GM18507 (cell line): ENCODE results near the gene SOS1.
"Not testable (repeated sequence)": the region's sequence is repeated elsewhere in the genome, so short reads cannot be mapped to it uniquely, and the experiment has no call there.

Source experiments
- DNase-seq: peaks from one replicate; pipeline ENCODE4 v3.0.0; 2011; ENCODE audit warnings: low read depth; ENCODE audit not compliant: insufficient read length; ENCODE audit errors: extremely low spot score
- FAIRE-seq: peaks from 2 replicates; lab custom pipeline; 2011; peaks lifted over from hg19 to GRCh38; lab: Jason Lieb, UNC

Gene SOS1

GRCh38 chr2:39120771-39121522 lies at the start of gene SOS1:
Gene SOS1, minus strand, starts transcription at chr2:39121051. Its CDS starts 629 bp downstream, at chr2:39120422.
- DNase-seq (peak; percentile 73), FAIRE-seq (peak; percentile 73)

- DNase-seq (no peak), FAIRE-seq (no peak)
These were observed 43.2 kb upstream of the SOS1 start for GRCh38 chr2:39164089-39164488.

- FAIRE-seq = no peak
- no peak for DNase-seq
These were observed 40.1 kb upstream of the SOS1 start for GRCh38 chr2:39160982-39161381.

GRCh38 chr2:39159283-39159682 lies 38.4 kb upstream of the SOS1 start:
- FAIRE-seq (no peak), DNase-seq (no peak)

- DNase-seq (no peak), FAIRE-seq (no peak)
These were observed 37.5 kb upstream of the SOS1 start for GRCh38 chr2:39158351-39158750.

- DNase-seq (no peak), FAIRE-seq (no peak)
These were observed 36.0 kb upstream of the SOS1 start for GRCh38 chr2:39156846-39157245.

- FAIRE-seq = no peak
- no peak for DNase-seq
These were observed 35.3 kb upstream of the SOS1 start for GRCh38 chr2:39156107-39156506.

- FAIRE-seq, DNase-seq: not testable (repeated sequence)
These were observed 34.7 kb upstream of the SOS1 start for GRCh38 chr2:39155573-39155972.

GRCh38 chr2:39154944-39155343 lies 34.1 kb upstream of the SOS1 start:
- FAIRE-seq = no peak
- DNase-seq = no peak

GRCh38 chr2:39153312-39153711 lies 32.5 kb upstream of the SOS1 start:
- FAIRE-seq (no peak), DNase-seq (no peak)

GRCh38 chr2:39152504-39152903 lies 31.7 kb upstream of the SOS1 start:
- no peak for FAIRE-seq
- DNase-seq = no peak

- FAIRE-seq (no peak), DNase-seq (no peak)
These were observed 30.1 kb upstream of the SOS1 start for GRCh38 chr2:39150890-39151497.

GRCh38 chr2:39150102-39150562 lies 29.3 kb upstream of the SOS1 start:
- no peak for DNase-seq
- no peak for FAIRE-seq

- FAIRE-seq = no peak
These were observed 25.8 kb upstream of the SOS1 start for GRCh38 chr2:39146630-39147029.

GRCh38 chr2:39145906-39146421 lies 25.1 kb upstream of the SOS1 start:
- DNase-seq (no peak), FAIRE-seq (no peak)

More at GRCh38 chr2:39146630-39147029, 25.8 kb upstream of the SOS1 start:
- no peak for DNase-seq

- FAIRE-seq = peak; percentile 33
- DNase-seq = no peak
These were observed 23.6 kb upstream of the SOS1 start for GRCh38 chr2:39144416-39144815.

- FAIRE-seq (no peak), DNase-seq (no peak)
These were observed 22.2 kb upstream of the SOS1 start for GRCh38 chr2:39142904-39143605.

- FAIRE-seq = peak; percentile 26
- DNase-seq = no peak
These were observed 20.8 kb upstream of the SOS1 start for GRCh38 chr2:39141334-39142271.

GRCh38 chr2:39140948-39141333 lies 20.1 kb upstream of the SOS1 start:
- not testable (repeated sequence) for DNase-seq, FAIRE-seq
